Upper lobe of left lung (tissue), 4 donors: ENCODE data around the gene SEMA3G.

Source experiments
- POLR2A ChIP-seq, 4 donors: fragments of 450-650 bp; IDR thresholded peaks; one replicate each; pipeline ENCODE4 v1.5.1; 2016 to 2017; ENCODE audit warnings: antibody characterized with exemption in 4 of 4, mild to moderate bottlenecking in 2 of 4
- POLR2AphosphoS5 ChIP-seq, 2 donors: sonication (generic); formaldehyde crosslinking; IDR thresholded peaks; one replicate each; pipeline ENCODE4 v1.5.1; 2017; ENCODE audit warnings: antibody characterized with exemption in 2 of 2
- TF ChIP-seq, protein P1 (sequence below), 6 experiments: fragments of 450-650 bp in 4 of 6; fragments of 200-600 bp in 2 of 6; sonication (generic) in 2 of 6; IDR thresholded peaks; one replicate each; pipeline ENCODE4 v1.5.1; 2016 to 2019; ENCODE audit warnings: antibody characterized with exemption in 6 of 6

DNA sequence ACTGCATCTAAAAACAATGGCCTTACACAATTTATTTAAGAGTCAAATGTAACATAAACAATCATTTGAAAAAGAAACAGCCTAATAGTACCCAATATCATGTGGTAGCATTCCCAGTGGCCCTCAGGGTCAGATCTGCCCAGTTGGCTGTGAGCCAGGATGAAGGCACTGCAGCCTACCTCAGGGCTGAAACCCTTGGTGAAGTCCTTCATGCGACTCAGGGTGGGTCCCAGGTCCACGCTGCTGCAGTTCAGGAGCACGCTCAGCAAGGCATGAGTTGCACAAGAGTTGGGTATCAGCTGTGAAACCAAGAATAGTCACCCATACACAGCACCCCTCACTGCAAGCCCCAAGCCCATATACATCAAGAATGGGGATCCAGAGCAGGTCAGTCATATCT lies 37.1 kb downstream of the SEMA3G start:
- TF ChIP-seq POLR2AphosphoS5 (IDR thresholded peaks at IDR 0.05) (no peak), POLR2A (IDR thresholded peaks at IDR 0.05) (no peak)
- TF ChIP-seq, protein P1, sequence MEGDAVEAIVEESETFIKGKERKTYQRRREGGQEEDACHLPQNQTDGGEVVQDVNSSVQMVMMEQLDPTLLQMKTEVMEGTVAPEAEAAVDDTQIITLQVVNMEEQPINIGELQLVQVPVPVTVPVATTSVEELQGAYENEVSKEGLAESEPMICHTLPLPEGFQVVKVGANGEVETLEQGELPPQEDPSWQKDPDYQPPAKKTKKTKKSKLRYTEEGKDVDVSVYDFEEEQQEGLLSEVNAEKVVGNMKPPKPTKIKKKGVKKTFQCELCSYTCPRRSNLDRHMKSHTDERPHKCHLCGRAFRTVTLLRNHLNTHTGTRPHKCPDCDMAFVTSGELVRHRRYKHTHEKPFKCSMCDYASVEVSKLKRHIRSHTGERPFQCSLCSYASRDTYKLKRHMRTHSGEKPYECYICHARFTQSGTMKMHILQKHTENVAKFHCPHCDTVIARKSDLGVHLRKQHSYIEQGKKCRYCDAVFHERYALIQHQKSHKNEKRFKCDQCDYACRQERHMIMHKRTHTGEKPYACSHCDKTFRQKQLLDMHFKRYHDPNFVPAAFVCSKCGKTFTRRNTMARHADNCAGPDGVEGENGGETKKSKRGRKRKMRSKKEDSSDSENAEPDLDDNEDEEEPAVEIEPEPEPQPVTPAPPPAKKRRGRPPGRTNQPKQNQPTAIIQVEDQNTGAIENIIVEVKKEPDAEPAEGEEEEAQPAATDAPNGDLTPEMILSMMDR (IDR thresholded peaks at IDR 0.05), result no peak
